Naive thymus-derived CD4-positive, alpha-beta T cell (primary cell): Measurements from ENCODE around the gene NTN5. TPM values are rescaled to one million over a fixed set of nuclear protein-coding genes. Genes with fewer than 3 reads are reported as not detected.

Experiments
- ATAC-seq: fragments of 150-1000 bp; cut with Tn5 transposase; 2 replicates; pipeline ENCODE4 v1.10.0; 2021; ENCODE audit warnings: mild to moderate bottlenecking, moderate library complexity
- CTCF ChIA-PET: fragments of 350-600 bp; sonication (Branson Sonifier 250); formaldehyde crosslinking; loops from one replicate; lab custom pipeline; 2021; ENCODE audit warnings: antibody characterized with exemption; lab: Charles Lee
- POLR2A ChIA-PET: fragments of 350-600 bp; sonication (Branson Sonifier 250); formaldehyde crosslinking; loops from one replicate; lab custom pipeline; 2021; ENCODE audit warnings: antibody characterized with exemption, inconsistent platforms; lab: Charles Lee
- DNase-seq, 9 donors: peaks; one replicate each; pipeline versions ENCODE4 v3.0.0 to v3.0.0-alpha.2; 2020 to 2022; ENCODE audit warnings: mixed read lengths in 1 of 9
- H3K27ac ChIP-seq: one replicate; pipeline ENCODE4 v1.7.0; 2013; ENCODE audit warnings: mild to moderate bottlenecking, low read depth, low read length, moderate library complexity
- H3K27me3 ChIP-seq, 2 donors: one replicate each; pipeline ENCODE4 v1.7.0; 2013; ENCODE audit warnings: low read length in 2 of 2, mild to moderate bottlenecking in 2 of 2, moderate library complexity in 2 of 2; ENCODE audit not compliant: control insufficient read depth in 2 of 2, insufficient read depth in 2 of 2
- H3K36me3 ChIP-seq, 3 experiments: 1 replicate in 2 of 3; 2 replicates in 1 of 3; pipeline ENCODE4 v1.7.0; 2013; ENCODE audit warnings: low read length in 3 of 3, mild to moderate bottlenecking in 3 of 3, moderate library complexity in 1 of 3; ENCODE audit not compliant: insufficient read depth in 3 of 3, control insufficient read depth in 2 of 3
- H3K4me1 ChIP-seq, 2 donors: one replicate each; pipeline ENCODE4 v1.7.0; 2013; ENCODE audit warnings: low read length in 2 of 2, mild to moderate bottlenecking in 2 of 2, moderate library complexity in 1 of 2; ENCODE audit not compliant: control insufficient read depth in 2 of 2, insufficient read depth in 2 of 2
- H3K4me3 ChIP-seq: 2 replicates; pipeline ENCODE4 v1.7.0; 2013; ENCODE audit warnings: mild to moderate bottlenecking, low read length
- H3K9me3 ChIP-seq, 3 experiments: 1 replicate in 2 of 3; 2 replicates in 1 of 3; pipeline ENCODE4 v1.7.0; 2013; ENCODE audit warnings: low read length in 3 of 3; ENCODE audit not compliant: control insufficient read depth in 2 of 3
- H3K27ac Mint-ChIP-seq, 9 donors: one replicate each; pipeline ENCODE4 v1.8.0; 2020 to 2022; ENCODE audit warnings: mixed read lengths in 9 of 9, mild to moderate bottlenecking in 8 of 9, moderate library complexity in 5 of 9, inconsistent platforms in 2 of 9
- H3K27me3 Mint-ChIP-seq, 5 donors: one replicate each; pipeline ENCODE4 v1.8.0; 2021 to 2022; ENCODE audit warnings: mixed read lengths in 5 of 5, mild to moderate bottlenecking in 1 of 5
- H3K36me3 Mint-ChIP-seq, 5 donors: one replicate each; pipeline ENCODE4 v1.8.0; 2020 to 2022; ENCODE audit warnings: mixed read lengths in 5 of 5, mild to moderate bottlenecking in 3 of 5, inconsistent platforms in 1 of 5
- H3K4me1 Mint-ChIP-seq, 7 donors: one replicate each; pipeline ENCODE4 v1.8.0; 2020 to 2022; ENCODE audit warnings: mixed read lengths in 7 of 7, mild to moderate bottlenecking in 3 of 7, inconsistent platforms in 1 of 7
- H3K4me3 Mint-ChIP-seq, 10 donors: one replicate each; pipeline ENCODE4 v1.8.0; 2020 to 2022; ENCODE audit warnings: mild to moderate bottlenecking in 10 of 10, mixed read lengths in 10 of 10, moderate library complexity in 6 of 10, inconsistent platforms in 2 of 10
- H3K9me3 Mint-ChIP-seq, 11 donors: one replicate each; pipeline ENCODE4 v1.8.0; 2020 to 2022; ENCODE audit warnings: mixed read lengths in 11 of 11, mild to moderate bottlenecking in 4 of 11, inconsistent platforms in 1 of 11, moderate library complexity in 1 of 11
- intact Hi-C, 2 donors: fragments of 100-400 bp; cut with micrococcal nuclease; formaldehyde crosslinking; loops; one replicate each; pipeline ENCODE4 v1.15.1; 2023
- polyA plus RNA-seq, 2 donors: library from polyadenylated mRNA; unstranded; fragments of 300-500 nt; fragmentation: Illumina TruSeq; gene quantifications; one replicate each; pipeline ENCODE4 v1.2.3, GENCODE V29; 2021
- total RNA-seq, 6 experiments: library from RNA in 5 of 6; stranded (reverse) in 5 of 6; gene quantifications; 1 replicate in 5 of 6; 2 replicates in 1 of 6; pipeline ENCODE4 v1.2.3 and lab custom pipeline; 2021 to 2026

The NTN5 gene
- total and polyA plus RNA-seq, 7 experiments from 2014 or later: 0.41 to 5.9 (median 2.9) TPM

GRCh38 chr19:48646001-48646721 lies 26.7 kb downstream of the NTN5 start, which contains the start of gene CA11:
CA11 (minus strand) TSS chr19:48646187; CDS start chr19:48645632, 555 bp downstream.
- Histone ChIP-seq H3K36me3 (no peaks in the 10 kb centered on the region), H3K9me3 (no peaks in the 10 kb centered on the region), H3K4me1 (peaks cover 21% of the 10 kb centered on the region in 2 donors), H3K27me3 (no peaks in the 10 kb centered on the region), H3K27ac (peak within 1 kb of the TSS; percentile 79), H3K4me3 (peak within 1 kb of the TSS; percentile 94)
- POLR2A ChIA-PET: interaction anchor here (0.5 to 3.0 kb wide), 19 partner anchors 9 to 1379 kb away, joined by 3 to 36 read pairs (median 4); partner anchors contain the start of genes DBP, GYS1, RASIP1 and RPL18
- Mint-ChIP-seq H3K4me1 (peaks cover 25 to 60% (median 44%) of the 10 kb centered on the region in 7 donors), H3K27me3 (peaks cover 0 to 8% (median 0%) of the 10 kb centered on the region in 5 donors), H3K36me3 (no peaks in the 10 kb centered on the region), H3K4me3 (peak within 1 kb of the TSS; percentile 86 to 99 (median 94)), H3K9me3 (no peaks in the 10 kb centered on the region), H3K27ac (peak within 1 kb of the TSS; percentile 87 to 98 (median 94))
- DNase-seq: peak; percentile 89 to 97 (median 93)
- CTCF ChIA-PET: interaction anchor here (0.6 to 2.2 kb wide), 15 partner anchors 8 to 218 kb away, joined by 3 to 43 read pairs (median 5); partner anchors contain the start of genes DBP, RPL18 and SPHK2
- peak; percentile 94 for ATAC-seq
- intact Hi-C loops: loop anchor here (1.0 to 5.0 kb wide), 19 partner anchors 8 to 441 kb away; partner anchors contain the start of genes FTL (in 2 of the 2), RPL18 (in 1 of the 2), SNRNP70 (in 1 of the 2) and SPHK2 (in 1 of the 2)

GRCh38 chr19:48645620-48646000 lies 27.2 kb downstream of the NTN5 start:
- intact Hi-C loops: loop anchor here (2.0 to 5.0 kb wide), 4 partner anchors 227 to 1231 kb away; partner anchors contain the start of genes AKT1S1 (in 1 of the 2), FTL (in 1 of the 2), PPP1R15A (in 1 of the 2) and SNRNP70 (in 1 of the 2)

GRCh38 chr19:48644839-48645619 lies 27.8 kb downstream of the NTN5 start:
- peaks cover 21% of the 10 kb centered on the region in 2 donors for H3K4me1 ChIP-seq
- Mint-ChIP-seq H3K27me3 (peaks cover 0 to 9% (median 0%) of the 10 kb centered on the region in 5 donors), H3K4me1 (peaks cover 24 to 57% (median 42%) of the 10 kb centered on the region in 7 donors), H3K36me3 (no peaks in the 10 kb centered on the region), H3K9me3 (no peaks in the 10 kb centered on the region), H3K27ac (peak overlapping the region in 8 of 9 donors; percentile 90 to 98 (median 94)), H3K4me3 (peak overlapping the region; percentile 86 to 99 (median 94))
- CTCF ChIA-PET: interaction anchor here (0.7 to 2.2 kb wide), 16 partner anchors 9 to 310 kb away, joined by 3 to 43 read pairs (median 5); partner anchors contain the start of genes BCAT2, DBP, RPL18 and SPHK2
- ATAC-seq (peak; percentile 74), DNase-seq (peak in 8 of 9 donors; percentile 66 to 82 (median 78))
- POLR2A ChIA-PET: interaction anchor here (0.7 to 3.0 kb wide), 25 partner anchors 8 to 1380 kb away, joined by 3 to 36 read pairs (median 4); partner anchors contain the start of genes BAX, DBP, GYS1 and RPL18
- H3K27me3 ChIP-seq: no peaks in the 10 kb centered on the region
- intact Hi-C loops: loop anchor here (2.0 to 5.0 kb wide), 4 partner anchors 228 to 1232 kb away; partner anchors contain the start of genes AKT1S1 (in 1 of the 2), FTL (in 1 of the 2), PPP1R15A (in 1 of the 2) and SNRNP70 (in 1 of the 2)
- peak overlapping the region; percentile 94 for H3K4me3 ChIP-seq
- H3K36me3 ChIP-seq: no peaks in the 10 kb centered on the region
- peak overlapping the region; percentile 79 for H3K27ac ChIP-seq
- H3K9me3 ChIP-seq: no peaks in the 10 kb centered on the region

More at GRCh38 chr19:48645620-48646000, 27.2 kb downstream of the NTN5 start:
- DNase-seq (no peak), ATAC-seq (no peak)
- peak overlapping the region; percentile 94 for H3K4me3 ChIP-seq
- H3K36me3 ChIP-seq: no peaks in the 10 kb centered on the region
- no peaks in the 10 kb centered on the region for H3K9me3 Mint-ChIP-seq
- H3K4me1 ChIP-seq: peaks cover 21% of the 10 kb centered on the region in 2 donors
- H3K27ac ChIP-seq: peak overlapping the region; percentile 79
- ChIA-PET POLR2A (interaction anchor here (0.7 to 3.0 kb wide), 24 partner anchors 9 to 1380 kb away, joined by 3 to 36 read pairs (median 4); partner anchors contain the start of genes DBP, GYS1, RPL18 and RUVBL2), CTCF (interaction anchor here (0.7 to 2.2 kb wide), 16 partner anchors 9 to 310 kb away, joined by 3 to 43 read pairs (median 5); partner anchors contain the start of genes DBP, RPL18 and SPHK2)
- H3K27me3 ChIP-seq: no peaks in the 10 kb centered on the region
- peaks cover 24 to 57% (median 41%) of the 10 kb centered on the region in 7 donors for H3K4me1 Mint-ChIP-seq
- H3K27me3 Mint-ChIP-seq: peaks cover 0 to 8% (median 0%) of the 10 kb centered on the region in 5 donors
- H3K27ac Mint-ChIP-seq: peak overlapping the region; percentile 81 to 98 (median 94)
- H3K9me3 ChIP-seq: no peaks in the 10 kb centered on the region
- H3K36me3 Mint-ChIP-seq: no peaks in the 10 kb centered on the region
- H3K4me3 Mint-ChIP-seq: peak overlapping the region; percentile 86 to 99 (median 94)

- Histone ChIP-seq H3K27me3 (no peaks in the 10 kb centered on the region), H3K27ac (peak overlapping the region; percentile 1), H3K9me3 (no peaks in the 10 kb centered on the region), H3K36me3 (no peaks in the 10 kb centered on the region), H3K4me3 (no peak overlapping the region), H3K4me1 (peaks cover 16 to 17% of the 10 kb centered on the region in 2 donors)
- POLR2A ChIA-PET: interaction anchor here (1.0 to 3.0 kb wide), 9 partner anchors 7 to 310 kb away, joined by 3 to 36 read pairs (median 10); partner anchors contain the start of genes BAX, DBP, RPL18 and SPHK2
- Mint-ChIP-seq H3K27me3 (peaks cover 0 to 11% (median 0%) of the 10 kb centered on the region in 5 donors), H3K27ac (peak overlapping the region in 6 of 9 donors; percentile 76 to 97 (median 94)), H3K36me3 (no peaks in the 10 kb centered on the region), H3K9me3 (no peaks in the 10 kb centered on the region), H3K4me1 (peaks cover 24 to 56% (median 39%) of the 10 kb centered on the region in 7 donors), H3K4me3 (peak overlapping the region in 6 of 10 donors; percentile 86 to 99 (median 96))
- ATAC-seq (no peak), DNase-seq (no peak)
- intact Hi-C loops: loop anchor here in 1 of 2 donors (2.0 kb wide), 2 partner anchors 228 to 1232 kb away; partner anchors contain the start of genes AKT1S1, PPP1R15A and TBC1D17
- CTCF ChIA-PET: interaction anchor here (1.4 to 2.2 kb wide), 2 partner anchors 32 to 166 kb away, joined by 3 to 43 read pairs; partner anchors contain the start of gene BCAT2
Observed at GRCh38 chr19:48644355-48644754, 28.5 kb downstream of the NTN5 start.

- ChIA-PET POLR2A (interaction anchor here (0.6 to 2.1 kb wide), 2 partner anchors 8 to 24 kb away, joined by 4 to 9 read pairs; partner anchors contain the start of genes RPL18 and SPHK2), CTCF (no interaction called here)
- Mint-ChIP-seq H3K27ac (peak overlapping the region in 4 of 9 donors; percentile 14 to 64 (median 36)), H3K36me3 (peaks cover 0 to 5% (median 0%) of the 10 kb centered on the region in 5 donors), H3K4me1 (peaks cover 26 to 57% (median 42%) of the 10 kb centered on the region in 7 donors), H3K9me3 (peaks cover 0 to 4% (median 0%) of the 10 kb centered on the region in 11 donors), H3K27me3 (peaks cover 0 to 11% (median 0%) of the 10 kb centered on the region in 5 donors), H3K4me3 (peak overlapping the region in 1 of 10 donors; percentile 26)
- no peaks in the 10 kb centered on the region for H3K36me3 ChIP-seq
- no peak overlapping the region for H3K4me3 ChIP-seq
- intact Hi-C loops: no loop called here
- no peaks in the 10 kb centered on the region for H3K27me3 ChIP-seq
- DNase-seq: no peak
- ATAC-seq: no peak
- H3K9me3 ChIP-seq: no peaks in the 10 kb centered on the region
- H3K4me1 ChIP-seq: peaks cover 25% of the 10 kb centered on the region in 2 donors
- no peak overlapping the region for H3K27ac ChIP-seq
Observed at GRCh38 chr19:48642862-48643261, 30.0 kb downstream of the NTN5 start.
